Neural progenitor cell (in vitro differentiated cells): ENCODE results near the gene COL4A2. TPM values are rescaled to one million over a fixed set of nuclear protein-coding genes. Genes with fewer than 3 reads are reported as not detected.

Experiments used
- DNase-seq: peaks from one replicate; pipeline ENCODE4 v3.0.0-alpha.2; 2016; ENCODE audit warnings: low spot score
- H2AFZ ChIP-seq: fragments of 200-600 bp; sonication (generic); replicated peaks from 2 replicates; pipeline ENCODE4 v1.6.1; 2016; ENCODE audit warnings: antibody characterized with exemption
- H3F3A ChIP-seq: fragments of 200-600 bp; sonication (generic); 2 replicates; pipeline ENCODE4 v1.6.1; 2016; ENCODE audit warnings: antibody characterized with exemption, low read depth
- H3K27ac ChIP-seq: fragments of 200-600 bp; sonication (generic); 2 replicates; pipeline ENCODE4 v1.5.1; 2016; ENCODE audit warnings: mild to moderate bottlenecking
- H3K27me3 ChIP-seq: fragments of 200-600 bp; sonication (generic); 2 replicates; pipeline ENCODE4 v1.6.1; 2016; ENCODE audit warnings: mild to moderate bottlenecking, moderate library complexity
- H3K36me3 ChIP-seq: fragments of 200-600 bp; sonication (generic); 2 replicates; pipeline ENCODE4 v1.5.1; 2016
- H3K4me1 ChIP-seq: fragments of 200-600 bp; sonication (generic); 2 replicates; pipeline ENCODE4 v1.6.1; 2016; ENCODE audit warnings: mixed run types
- H3K4me2 ChIP-seq: fragments of 200-600 bp; sonication (generic); 2 replicates; pipeline ENCODE4 v1.6.1; 2016
- H3K4me3 ChIP-seq: fragments of 200-600 bp; sonication (generic); 2 replicates; pipeline ENCODE4 v1.5.1; 2016
- H3K79me2 ChIP-seq: fragments of 200-600 bp; sonication (generic); 2 replicates; pipeline ENCODE4 v1.6.1; 2016; ENCODE audit warnings: low read depth
- H3K9ac ChIP-seq: fragments of 200-600 bp; sonication (generic); 2 replicates; pipeline ENCODE4 v1.6.1; 2016
- H3K9me3 ChIP-seq: fragments of 200-600 bp; sonication (generic); 2 replicates; pipeline ENCODE4 v1.5.1; 2016; ENCODE audit warnings: low read depth
- H4K20me1 ChIP-seq: fragments of 200-600 bp; sonication (generic); 2 replicates; pipeline ENCODE4 v1.6.1; 2016; ENCODE audit warnings: low read depth
- H3K27ac Mint-ChIP-seq: 3 replicates; pipeline ENCODE4 v1.8.0; 2021; ENCODE audit warnings: mixed read lengths
- H3K27me3 Mint-ChIP-seq: 2 replicates; pipeline ENCODE4 v1.8.0; 2022; ENCODE audit warnings: low read depth, mild to moderate bottlenecking, inconsistent platforms, moderate library complexity, mixed read lengths; ENCODE audit not compliant: insufficient read depth
- H3K36me3 Mint-ChIP-seq: 3 replicates; pipeline ENCODE4 v1.8.0; 2021; ENCODE audit warnings: mixed read lengths
- H3K4me1 Mint-ChIP-seq: 3 replicates; pipeline ENCODE4 v1.8.0; 2021; ENCODE audit warnings: mixed read lengths
- H3K4me3 Mint-ChIP-seq: 3 replicates; pipeline ENCODE4 v1.8.0; 2021; ENCODE audit warnings: mild to moderate bottlenecking, moderate library complexity, mixed read lengths
- H3K9me3 Mint-ChIP-seq: 3 replicates; pipeline ENCODE4 v1.8.0; 2020; ENCODE audit warnings: mixed read lengths
- CTCF ChIP-seq: fragments of 200-600 bp; sonication (generic); IDR thresholded peaks from 2 replicates; pipeline ENCODE4 v1.5.1; 2017; ENCODE audit warnings: antibody characterized with exemption, mild to moderate bottlenecking
- EZH2 ChIP-seq: fragments of 200-600 bp; sonication (generic); IDR thresholded peaks from 2 replicates; pipeline ENCODE4 v1.6.1; 2017; ENCODE audit warnings: antibody characterized with exemption, mild to moderate bottlenecking, moderate library complexity
- EZH2phosphoT487 ChIP-seq: fragments of 200-600 bp; sonication (generic); IDR thresholded peaks from 2 replicates; pipeline ENCODE4 v1.6.1; 2017; ENCODE audit warnings: antibody characterized with exemption
- total RNA-seq: library from RNA; depleted of rRNA; stranded (reverse); fragments of >200 nt; gene quantifications from 2 replicates; pipeline ENCODE4 v1.2.3, GENCODE V29; 2015; ENCODE audit warnings: low replicate concordance

Gene COL4A2
- total RNA-seq, 1 donor from 2014 or later, result 73.6 TPM

- Mint-ChIP-seq H3K27me3 (peaks cover 4% of the 10 kb centered on the region), H3K9me3 (no peaks in the 10 kb centered on the region)
- no peaks in the 10 kb centered on the region for H3K36me3 ChIP-seq
Observed at GRCh38 chr13:110443622-110444225, 136.6 kb downstream of the COL4A2 start.

GRCh38 chr13:110444226-110444653 is 137.2 kb downstream of the COL4A2 start:
- Histone ChIP-seq H3K4me2 (no peak overlapping the region), H3K79me2 (no peaks in the 10 kb centered on the region), H3K9ac (no peak overlapping the region), H3K27ac (no peak overlapping the region), H2AFZ (no peak overlapping the region), H3K27me3 (no peaks in the 10 kb centered on the region), H3K9me3 (no peaks in the 10 kb centered on the region), H3K4me3 (no peak overlapping the region), H3K36me3 (no peaks in the 10 kb centered on the region), H4K20me1 (no peaks in the 10 kb centered on the region), H3K4me1 (no peaks in the 10 kb centered on the region), H3F3A (no peaks in the 10 kb centered on the region)
- Mint-ChIP-seq H3K27me3 (peaks cover 4% of the 10 kb centered on the region), H3K4me1 (peaks cover 6% of the 10 kb centered on the region), H3K4me3 (no peak overlapping the region), H3K36me3 (peaks cover 25% of the 10 kb centered on the region), H3K9me3 (no peaks in the 10 kb centered on the region), H3K27ac (no peak overlapping the region)
- TF ChIP-seq CTCF (no peak), EZH2phosphoT487 (no peak), EZH2 (no peak)
- DNase-seq, result no peak

More at GRCh38 chr13:110443622-110444225, 136.6 kb downstream of the COL4A2 start:
- Mint-ChIP-seq H3K4me1 (peaks cover 6% of the 10 kb centered on the region), H3K27ac (no peak overlapping the region), H3K4me3 (no peak overlapping the region), H3K36me3 (peaks cover 29% of the 10 kb centered on the region)
- no peaks in the 10 kb centered on the region for H4K20me1 ChIP-seq
- no peaks in the 10 kb centered on the region for H3K4me1 ChIP-seq
- no peaks in the 10 kb centered on the region for H3K27me3 ChIP-seq
- H3K9me3 ChIP-seq, result no peaks in the 10 kb centered on the region
- H3K79me2 ChIP-seq, result no peaks in the 10 kb centered on the region
- H3K9ac ChIP-seq, result no peak overlapping the region
- H3K4me2 ChIP-seq, result no peak overlapping the region
- H3K27ac ChIP-seq, result no peak overlapping the region
- no peak overlapping the region for H3K4me3 ChIP-seq
- TF ChIP-seq CTCF (no peak), EZH2phosphoT487 (no peak), EZH2 (no peak)
- DNase-seq, result no peak
- H3F3A ChIP-seq, result no peaks in the 10 kb centered on the region
- H2AFZ ChIP-seq, result no peak overlapping the region

- H3K4me2 ChIP-seq, result no peak overlapping the region
- H3K9ac ChIP-seq, result no peak overlapping the region
Observed at GRCh38 chr13:110445183-110445582, 138.1 kb downstream of the COL4A2 start.

More at GRCh38 chr13:110445183-110445582, 138.1 kb downstream of the COL4A2 start:
- Histone ChIP-seq H3K27ac (no peak overlapping the region), H3K27me3 (no peaks in the 10 kb centered on the region), H3F3A (no peaks in the 10 kb centered on the region), H2AFZ (no peak overlapping the region), H3K36me3 (no peaks in the 10 kb centered on the region), H3K9me3 (no peaks in the 10 kb centered on the region), H3K4me3 (no peak overlapping the region), H4K20me1 (no peaks in the 10 kb centered on the region), H3K79me2 (no peaks in the 10 kb centered on the region), H3K4me1 (no peaks in the 10 kb centered on the region)
- no peaks in the 10 kb centered on the region for H3K9me3 Mint-ChIP-seq
- TF ChIP-seq EZH2phosphoT487 (no peak), CTCF (no peak), EZH2 (no peak)
- H3K27me3 Mint-ChIP-seq, result peaks cover 4% of the 10 kb centered on the region
- no peak overlapping the region for H3K4me3 Mint-ChIP-seq
- no peak for DNase-seq
- no peak overlapping the region for H3K27ac Mint-ChIP-seq
- peaks cover 19% of the 10 kb centered on the region for H3K36me3 Mint-ChIP-seq
- H3K4me1 Mint-ChIP-seq, result peaks cover 6% of the 10 kb centered on the region
